HL-60 (cell line): ENCODE measurements around the gene DMRTB1.

Experiments used
- CTCF ChIP-seq: IDR thresholded peaks from one replicate; pipeline ENCODE4 v1.5.1; 2011; ENCODE audit warnings: low read length, control low read depth, inconsistent platforms; ENCODE audit not compliant: insufficient read depth
- REST ChIP-seq: IDR thresholded peaks from 2 replicates; pipeline ENCODE4 v1.6.1; 2012; ENCODE audit warnings: low read depth; ENCODE audit not compliant: insufficient replicate concordance

- TF ChIP-seq REST: no peak
- no peak for TF ChIP-seq CTCF
These were observed 18.6 kb upstream of the DMRTB1 start for GRCh38 chr1:53440633-53441032.
